DOHH2 (cell line): Measurements from ENCODE around the gene SLC8B1.

Experiments used
- CTCF ChIP-seq: fragments of 200-600 bp; sonication (generic); IDR thresholded peaks from one replicate; pipeline ENCODE4 v1.5.1; 2014; ENCODE audit warnings: antibody characterized with exemption, mild to moderate bottlenecking, low read depth, low read length; ENCODE audit not compliant: poor library complexity, severe bottlenecking
- EZH2phosphoT487 ChIP-seq: fragments of 200-600 bp; sonication (generic); IDR thresholded peaks from 2 replicates; pipeline ENCODE4 v1.6.1; 2017; ENCODE audit warnings: borderline replicate concordance, mild to moderate bottlenecking, antibody characterized with exemption, low read length, moderate library complexity, mixed read lengths

GRCh38 chr12:113320401-113320800 lies 14.5 kb downstream of the SLC8B1 start:
- TF ChIP-seq CTCF (no peak), EZH2phosphoT487 (no peak)
